Stimulated activated CD4-positive, alpha-beta T cell treated with anti-CD3 and anti-CD28 coated beads, Interleukin-12 subunit alpha, Interleukin-12 subunit beta, amount 100 ng/mL, for 24 hours (primary cell): ENCODE results near the gene KCP.

Source experiments
- DNase-seq, 2 experiments: peaks; one replicate each; pipeline ENCODE4 v3.0.0-alpha.2; 2020; ENCODE audit warnings: low read depth in 2 of 2

KCP gene

GRCh38 chr7:128874140-128875031 lies 36.1 kb downstream of the KCP start:
- no peak for DNase-seq

DNA sequence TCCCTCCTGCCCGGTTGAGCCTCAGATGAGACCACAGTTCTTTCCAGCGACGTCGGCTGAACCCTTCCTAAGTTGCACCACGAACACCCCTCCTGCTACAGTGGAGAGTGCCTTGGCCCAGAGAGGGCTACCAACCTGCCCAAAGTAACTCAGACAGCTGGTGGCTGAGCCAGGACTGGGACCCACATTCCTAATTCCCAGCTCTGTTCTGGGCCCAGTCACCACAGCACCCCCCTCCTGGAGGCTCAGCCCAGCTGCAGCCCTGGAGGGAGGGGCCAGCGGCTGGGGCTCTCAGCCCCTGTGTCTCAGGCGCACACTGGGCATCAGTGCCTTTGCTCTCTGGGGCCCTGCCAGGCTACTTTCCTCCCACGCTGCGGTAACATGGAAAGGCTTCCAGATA lies 37.3 kb downstream of the KCP start:
- DNase-seq: no peak

- DNase-seq: no peak
Measured at GRCh38 chr7:128872394-128872824, 38.1 kb downstream of the KCP start.

DNA sequence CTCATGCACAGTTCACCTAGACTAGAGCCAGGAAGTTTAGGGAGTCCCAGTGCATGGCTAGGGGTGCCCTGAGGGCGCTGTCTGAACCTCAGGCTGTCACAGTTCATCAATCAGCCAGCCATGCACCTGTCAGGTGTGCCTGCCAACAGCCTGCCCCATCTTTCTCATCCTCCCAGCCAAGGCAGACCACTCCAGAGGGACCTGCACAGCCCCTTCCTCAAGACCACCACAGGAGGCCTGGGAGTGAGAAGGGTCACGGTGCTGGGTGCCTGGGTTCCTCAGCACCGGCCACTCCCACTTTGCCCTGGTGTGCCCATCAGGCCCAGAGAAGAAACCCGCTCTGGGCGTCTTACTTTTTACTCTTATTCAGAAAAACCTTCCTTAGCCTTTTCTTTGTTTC lies 39.5 kb downstream of the KCP start:
- no peak for DNase-seq

GRCh38 chr7:128869944-128870285 lies 40.6 kb downstream of the KCP start:
- no peak for DNase-seq

- DNase-seq: peak in 1 of 2 experiments; percentile 17
Measured at GRCh38 chr7:128869138-128869943, 41.2 kb downstream of the KCP start.

- no peak for DNase-seq
Measured at GRCh38 chr7:128868624-128869137, 41.8 kb downstream of the KCP start.

DNA sequence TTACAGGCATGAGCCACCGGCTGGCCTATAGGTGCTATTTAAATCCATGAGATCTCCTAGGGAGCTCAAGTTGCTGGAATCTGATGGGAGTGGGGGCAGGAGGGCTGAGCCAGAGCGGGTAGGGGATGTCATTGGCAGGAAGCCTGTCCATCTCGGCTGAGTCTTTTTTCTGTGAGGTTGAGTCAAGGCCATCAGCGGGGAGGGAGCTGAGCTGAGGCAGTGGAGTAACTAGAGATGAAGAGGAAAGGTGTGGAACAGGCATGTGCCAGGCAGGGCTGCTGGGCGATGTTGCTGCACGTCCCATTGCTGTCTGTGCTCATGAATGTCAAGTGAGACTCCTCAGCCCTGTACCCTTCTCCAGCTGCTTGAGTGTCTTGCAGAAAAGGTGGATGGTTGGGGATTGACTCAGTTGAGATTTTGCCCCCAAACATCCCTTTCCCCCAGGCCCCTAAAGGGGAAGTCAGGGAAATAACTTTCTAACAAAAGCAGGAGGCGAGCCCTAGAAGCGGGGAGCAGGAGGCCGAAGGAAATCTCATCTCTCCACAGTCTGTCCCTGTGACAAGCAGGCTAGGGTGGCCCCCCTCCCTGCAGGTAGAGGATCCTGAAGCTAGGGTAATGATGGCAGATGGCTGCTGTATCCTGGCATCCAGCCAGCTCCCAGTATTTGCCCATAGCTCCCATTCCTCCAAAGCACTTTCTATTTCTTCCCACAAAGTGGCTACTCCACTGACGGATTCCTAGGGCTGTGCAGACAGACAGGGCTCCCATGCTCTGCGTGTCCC lies 42.5 kb downstream of the KCP start:
- DNase-seq: no peak

GRCh38 chr7:128867241-128867640 lies 43.3 kb downstream of the KCP start:
- no peak for DNase-seq

DNA sequence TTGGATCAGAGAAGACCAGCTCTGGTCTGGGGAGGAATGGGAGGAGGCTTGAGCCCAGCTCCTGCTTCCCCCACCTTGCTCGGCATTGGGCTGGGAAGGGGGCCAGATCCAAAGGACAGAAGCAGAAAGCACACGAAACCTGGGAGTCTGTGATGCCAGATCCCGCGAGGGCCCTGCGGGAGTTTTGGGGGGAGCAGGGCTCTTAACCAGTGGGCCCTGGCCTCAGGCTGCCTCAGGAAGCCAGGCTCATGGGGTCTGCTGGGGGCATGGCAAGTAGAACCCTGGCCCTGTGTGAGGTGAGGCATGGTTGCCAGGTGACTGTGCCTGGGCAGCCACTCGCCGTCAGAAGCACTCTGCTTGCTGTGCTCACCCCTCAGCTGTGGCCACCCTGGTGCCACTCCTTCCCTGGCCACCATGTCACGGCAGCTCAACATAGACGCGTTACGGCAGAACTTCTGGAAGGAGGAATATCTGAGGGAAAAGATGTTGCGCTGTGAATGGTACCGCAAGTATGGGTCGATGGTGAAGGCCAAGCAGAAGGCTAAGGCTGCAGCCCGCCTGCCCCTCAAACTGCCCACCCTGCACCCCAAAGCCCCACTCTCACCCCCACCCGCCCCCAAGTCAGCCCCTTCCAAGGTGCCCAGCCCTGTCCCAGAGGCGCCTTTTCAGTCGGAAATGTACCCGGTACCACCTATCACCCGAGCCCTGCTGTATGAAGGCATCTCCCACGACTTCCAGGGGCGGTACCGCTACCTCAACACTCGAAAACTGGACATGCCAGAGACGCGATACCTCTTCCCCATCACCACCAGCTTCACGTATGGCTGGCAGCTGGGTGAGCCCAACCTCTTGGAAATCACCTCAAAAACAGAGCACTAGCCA lies 44.3 kb downstream of the KCP start:
- no peak for DNase-seq

GRCh38 chr7:128865303-128865702 lies 45.2 kb downstream of the KCP start:
- no peak for DNase-seq

DNA sequence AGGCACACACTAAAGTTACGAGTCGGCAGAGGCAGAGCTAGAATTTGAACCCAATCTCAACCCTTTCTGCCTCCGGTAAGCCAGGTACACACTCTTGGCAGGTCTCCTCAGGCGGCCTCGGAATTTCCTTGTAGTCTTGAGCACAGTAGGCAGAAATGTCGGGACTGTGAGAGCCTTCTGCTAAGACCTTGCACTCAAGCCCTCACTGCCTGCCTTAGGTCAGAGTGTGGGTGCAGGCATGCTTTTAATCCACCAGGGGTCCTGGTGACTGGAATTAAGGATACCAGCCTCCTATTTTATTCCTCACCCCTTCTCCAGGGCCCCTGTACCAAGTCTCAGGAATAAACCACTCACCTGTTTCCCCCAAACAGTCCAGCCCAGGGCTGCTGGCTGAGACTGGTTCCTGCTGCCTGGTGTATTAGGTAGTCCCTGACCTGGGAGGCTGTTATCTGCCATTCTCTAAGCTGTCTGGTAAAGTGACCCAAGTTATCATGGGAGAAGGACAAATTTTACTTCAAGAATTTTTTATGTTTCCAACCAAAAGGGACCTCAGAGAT lies 47.0 kb downstream of the KCP start:
- DNase-seq: peak in 1 of 2 experiments; percentile 43

DNA sequence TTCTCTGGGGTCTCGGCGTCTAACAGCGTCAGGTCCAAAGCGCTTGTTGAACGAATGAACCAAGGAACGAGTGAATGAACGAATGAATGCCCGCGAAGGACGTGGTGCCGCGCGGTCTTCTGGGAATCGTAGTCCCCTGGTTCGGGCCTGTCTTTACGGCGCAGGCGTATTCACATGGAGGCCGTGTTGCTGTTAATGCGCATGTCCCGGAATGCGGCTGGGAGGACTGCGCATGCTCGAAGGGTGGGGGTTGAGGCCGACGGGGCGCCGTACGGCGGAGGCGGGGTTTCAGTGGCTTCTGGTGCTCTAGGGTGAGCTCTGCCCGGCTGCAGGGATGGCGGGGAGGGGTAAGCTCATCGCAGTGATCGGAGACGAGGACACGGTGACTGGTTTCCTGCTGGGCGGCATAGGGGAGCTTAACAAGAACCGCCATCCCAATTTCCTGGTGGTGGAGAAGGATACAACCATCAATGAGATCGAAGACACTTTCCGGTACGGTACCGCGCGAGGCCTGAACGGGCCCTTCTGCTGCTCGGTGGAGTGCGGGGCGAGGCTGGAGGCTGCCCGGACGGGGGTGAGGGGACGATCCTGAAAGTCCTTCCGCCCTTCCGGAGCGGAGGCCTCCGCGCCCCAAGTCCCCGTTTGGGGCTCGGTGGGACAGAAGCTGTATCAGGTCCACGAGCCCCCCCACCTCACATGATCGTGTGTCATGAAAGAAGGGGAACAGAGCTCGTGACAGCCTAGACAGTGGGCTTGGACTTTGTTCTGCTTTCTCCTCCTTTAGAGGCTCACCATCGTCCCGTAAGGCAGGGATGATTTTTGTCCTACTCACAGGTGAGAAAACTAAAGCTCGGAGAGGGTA lies 47.7 kb downstream of the KCP start, which contains the start of gene ATP6V1F:
Gene ATP6V1F, plus strand, starts transcription at position 286 of the 862 bp plus-strand sequence. Its CDS starts 49 bp downstream, at position 335.
- peak; percentile 98 to 99 for DNase-seq

DNA sequence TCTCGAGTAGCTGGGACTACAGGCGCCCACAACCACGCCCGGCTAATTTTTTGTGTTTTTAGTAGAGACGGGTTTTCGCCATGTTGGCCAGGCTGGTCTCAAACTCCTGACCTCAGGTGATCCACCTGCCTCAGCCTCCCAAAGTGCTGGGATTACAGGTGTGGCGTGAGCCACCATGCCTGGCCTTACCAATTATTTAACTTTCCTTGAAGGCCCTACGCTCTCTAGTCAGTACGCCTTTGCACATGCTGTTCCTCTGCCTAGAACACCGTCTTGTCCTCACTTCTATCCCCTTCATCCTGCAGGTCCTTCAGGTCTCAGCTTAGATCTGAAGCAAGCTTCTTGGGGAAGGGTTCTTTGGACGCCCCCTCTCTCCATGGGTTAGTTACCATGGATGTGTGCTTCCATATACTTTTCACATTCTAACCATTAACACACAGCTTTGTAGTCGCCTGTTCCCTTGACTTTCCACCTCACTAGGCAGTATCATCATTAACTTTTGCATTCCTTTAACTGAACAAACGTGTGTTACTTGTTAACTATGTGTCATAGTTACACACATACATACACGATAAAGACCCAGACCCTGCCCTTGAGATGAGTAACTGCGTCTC lies 48.4 kb downstream of the KCP start:
- DNase-seq: no peak

- DNase-seq: no peak
Measured at GRCh38 chr7:128860158-128861073, 50.1 kb downstream of the KCP start.

DNA sequence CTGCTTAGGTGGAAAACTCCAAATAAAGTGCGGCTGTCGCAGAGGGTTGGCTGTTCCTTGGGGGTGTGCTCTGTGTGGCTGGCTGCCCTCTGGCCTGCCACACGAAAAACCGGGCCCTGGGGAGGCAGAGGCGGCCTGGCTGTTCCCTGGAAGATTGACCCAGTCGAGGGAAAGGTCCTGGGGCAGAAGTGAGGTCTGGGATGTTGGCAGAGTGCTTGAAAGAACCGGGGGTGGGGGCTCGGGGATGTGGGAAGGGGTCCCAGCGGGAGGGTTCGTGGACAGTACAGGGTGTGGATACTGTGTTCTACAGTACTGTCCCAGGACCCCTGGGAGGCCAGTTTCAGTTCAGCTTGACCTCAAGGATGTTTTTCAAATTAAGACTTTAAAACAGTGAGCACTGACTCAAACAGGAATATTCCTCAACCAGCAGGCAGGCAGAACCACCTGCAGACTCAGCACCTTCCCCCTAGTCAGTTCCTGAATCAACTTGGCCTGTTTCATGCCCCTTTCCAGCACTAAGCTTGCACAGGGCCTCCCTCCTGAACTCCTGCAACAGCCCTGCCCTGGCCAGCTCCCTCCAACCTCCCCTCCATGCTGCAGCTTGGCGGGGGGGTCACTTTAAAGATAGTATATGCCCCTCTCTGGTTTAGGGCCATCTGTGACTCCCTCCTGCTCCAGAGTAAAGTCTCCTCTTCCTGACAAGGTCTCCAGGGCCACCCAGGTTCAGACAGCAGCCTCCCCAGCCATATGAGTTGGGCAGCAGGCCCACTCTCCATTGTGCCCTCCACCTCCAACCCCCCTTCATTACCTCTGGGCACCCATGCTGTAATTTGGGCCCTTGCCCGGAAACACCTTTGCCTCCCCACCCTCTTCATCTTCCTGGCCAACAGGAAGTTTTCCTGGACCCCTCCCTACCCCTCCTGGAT lies 51.0 kb downstream of the KCP start:
- DNase-seq: no peak
